Right lobe of liver (tissue), 4 donors: ENCODE data around the gene KRT17.
"Not testable (repeated sequence)": the region's sequence is repeated elsewhere in the genome, so short reads cannot be mapped to it uniquely, and the experiment has no call there.

ENCODE experiments used
- CTCF ChIP-seq, 4 donors: fragments of 200-600 bp in 3 of 4; fragments of 450-650 bp in 1 of 4; IDR thresholded peaks; one replicate each; pipeline versions ENCODE4 v1.5.1 to v1.8.0; 2016 to 2022; ENCODE audit warnings: antibody characterized with exemption in 4 of 4, mild to moderate bottlenecking in 2 of 4
- POLR2A ChIP-seq: fragments of 450-650 bp; IDR thresholded peaks from one replicate; pipeline ENCODE4 v1.6.1; 2017; ENCODE audit warnings: antibody characterized with exemption, mild to moderate bottlenecking
- donor health status: DM: no; HTN: no; CAD: no.
- donor health status: DM: no; HTN: no; CAD: no.
- donor health status: DM: no; HTN: yes; CAD: no.

- TF ChIP-seq CTCF (IDR thresholded peaks at IDR 0.05) = peak in 1 of 4 donors; percentile 7
- TF ChIP-seq POLR2A = not testable (repeated sequence)
Observed at GRCh38 chr17:41610061-41610517, 14.3 kb downstream of the KRT17 start.
